Raji (cell line): ENCODE measurements around the gene PRL.

Source experiments
- POLR2A ChIP-seq: IDR thresholded peaks from 2 replicates; pipeline ENCODE4 v1.6.1; 2011; ENCODE audit warnings: low read depth, low read length, control low read depth; ENCODE audit not compliant: insufficient read depth

Gene PRL

GRCh38 chr6:22296936-22297335 is at the start of gene PRL:
Gene PRL, minus strand, starts transcription at chr6:22297036. Its CDS starts 54 bp downstream, at chr6:22296982.
- no peak for TF ChIP-seq POLR2A

GRCh38 chr6:22343864-22344263 is 47.0 kb upstream of the PRL start:
- no peak for TF ChIP-seq POLR2A

- TF ChIP-seq POLR2A, result no peak
Measured at GRCh38 chr6:22334778-22335177, 37.9 kb upstream of the PRL start.

- no peak for TF ChIP-seq POLR2A
Measured at GRCh38 chr6:22333802-22334201, 37.0 kb upstream of the PRL start.

- TF ChIP-seq POLR2A, result no peak
Measured at GRCh38 chr6:22332711-22333110, 35.9 kb upstream of the PRL start.

GRCh38 chr6:22332216-22332615 is 35.4 kb upstream of the PRL start:
- TF ChIP-seq POLR2A, result no peak

GRCh38 chr6:22330941-22331340 is 34.1 kb upstream of the PRL start:
- no peak for TF ChIP-seq POLR2A

GRCh38 chr6:22328474-22328873 is 31.6 kb upstream of the PRL start:
- TF ChIP-seq POLR2A, result no peak

GRCh38 chr6:22327881-22328280 is 31.0 kb upstream of the PRL start:
- TF ChIP-seq POLR2A, result no peak

GRCh38 chr6:22326500-22326899 is 29.7 kb upstream of the PRL start:
- TF ChIP-seq POLR2A, result no peak

GRCh38 chr6:22325481-22325880 is 28.6 kb upstream of the PRL start:
- no peak for TF ChIP-seq POLR2A

- TF ChIP-seq POLR2A, result no peak
Measured at GRCh38 chr6:22323848-22324247, 27.0 kb upstream of the PRL start.

- no peak for TF ChIP-seq POLR2A
Measured at GRCh38 chr6:22322103-22323030, 25.5 kb upstream of the PRL start.

- TF ChIP-seq POLR2A, result no peak
Measured at GRCh38 chr6:22320750-22321149, 23.9 kb upstream of the PRL start.

GRCh38 chr6:22318404-22318803 is 21.6 kb upstream of the PRL start:
- no peak for TF ChIP-seq POLR2A

GRCh38 chr6:22313796-22314195 is 17.0 kb upstream of the PRL start:
- no peak for TF ChIP-seq POLR2A

GRCh38 chr6:22308939-22309338 is 12.1 kb upstream of the PRL start:
- no peak for TF ChIP-seq POLR2A
